KMS-11 (cell line): ENCODE results near the gene RGS21.

Source experiments
- H2AFZ ChIP-seq: fragments of 200-600 bp; sonication (generic); 2 replicates; pipeline ENCODE4 v1.6.1; 2016; ENCODE audit warnings: antibody characterized with exemption, mixed run types, low read depth
- H3K27ac ChIP-seq: fragments of 200-600 bp; sonication (generic); 2 replicates; pipeline ENCODE4 v1.6.1; 2016; ENCODE audit warnings: mild to moderate bottlenecking, mixed run types
- H3K27me3 ChIP-seq: fragments of 200-600 bp; sonication (generic); 2 replicates; pipeline ENCODE4 v1.6.1; 2017; ENCODE audit warnings: mild to moderate bottlenecking, low read depth, mixed run types, moderate library complexity; ENCODE audit not compliant: insufficient read depth
- H3K36me3 ChIP-seq: fragments of 200-600 bp; sonication (generic); 2 replicates; pipeline ENCODE4 v1.6.1; 2017; ENCODE audit warnings: mild to moderate bottlenecking, mixed run types; ENCODE audit not compliant: insufficient read depth
- H3K4me1 ChIP-seq: fragments of 200-600 bp; sonication (generic); 2 replicates; pipeline ENCODE4 v1.6.1; 2016; ENCODE audit warnings: mild to moderate bottlenecking, low read depth, mixed run types; ENCODE audit not compliant: poor library complexity, severe bottlenecking
- H3K4me2 ChIP-seq: fragments of 200-600 bp; sonication (generic); 2 replicates; pipeline ENCODE4 v1.7.0; 2016; ENCODE audit warnings: mild to moderate bottlenecking, mixed run types
- H3K4me3 ChIP-seq: fragments of 200-600 bp; sonication (generic); IDR thresholded peaks from 2 replicates; pipeline ENCODE4 v1.6.1; 2017; ENCODE audit warnings: low read depth, low read length, mixed read lengths; ENCODE audit not compliant: insufficient read depth
- H3K79me2 ChIP-seq: fragments of 200-600 bp; sonication (generic); 2 replicates; pipeline ENCODE4 v1.6.1; 2016; ENCODE audit warnings: low read depth, mixed run types; ENCODE audit not compliant: insufficient read depth
- H3K9ac ChIP-seq: fragments of 200-600 bp; sonication (generic); 2 replicates; pipeline ENCODE4 v1.6.1; 2016; ENCODE audit warnings: mild to moderate bottlenecking, mixed run types
- H4K20me1 ChIP-seq: fragments of 200-600 bp; sonication (generic); 2 replicates; pipeline ENCODE4 v1.6.1; 2016; ENCODE audit warnings: mild to moderate bottlenecking, mixed run types; ENCODE audit not compliant: insufficient read depth
- TF ChIP-seq, protein P1 (sequence below): fragments of 200-600 bp; sonication (generic); conservative IDR thresholded peaks from 2 replicates; pipeline ENCODE4 v1.6.1; 2017; ENCODE audit warnings: low read depth, mild to moderate bottlenecking, antibody characterized with exemption, low read length, moderate library complexity, mixed read lengths

RGS21 gene

DNA sequence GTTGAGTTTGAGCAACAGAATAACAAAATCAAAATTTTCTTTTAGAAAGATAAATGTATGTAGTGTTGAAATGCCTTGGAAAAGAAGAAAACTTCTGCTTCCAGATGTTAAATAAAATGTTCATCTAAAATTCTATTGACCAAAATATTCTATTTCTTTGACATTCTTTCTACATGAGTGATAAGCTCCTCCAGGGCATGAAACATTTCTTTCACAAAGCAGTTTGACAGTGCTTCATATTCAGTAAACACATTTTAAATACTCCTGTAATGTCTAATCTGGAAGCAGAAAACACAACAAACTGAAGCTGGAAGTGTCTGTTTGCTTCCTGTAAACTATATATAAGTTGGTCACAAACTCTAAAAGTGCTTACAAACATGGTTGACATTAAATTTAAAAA is 61.5 kb downstream of the RGS21 start:
- H3K4me3 ChIP-seq: no peak overlapping the region
- H3K79me2 ChIP-seq: no peaks in the 10 kb centered on the region
- H3K4me1 ChIP-seq: no peaks in the 10 kb centered on the region
- no peaks in the 10 kb centered on the region for H3K36me3 ChIP-seq
- no peak overlapping the region for H3K9ac ChIP-seq
- no peak overlapping the region for H2AFZ ChIP-seq
- TF ChIP-seq, protein P1, sequence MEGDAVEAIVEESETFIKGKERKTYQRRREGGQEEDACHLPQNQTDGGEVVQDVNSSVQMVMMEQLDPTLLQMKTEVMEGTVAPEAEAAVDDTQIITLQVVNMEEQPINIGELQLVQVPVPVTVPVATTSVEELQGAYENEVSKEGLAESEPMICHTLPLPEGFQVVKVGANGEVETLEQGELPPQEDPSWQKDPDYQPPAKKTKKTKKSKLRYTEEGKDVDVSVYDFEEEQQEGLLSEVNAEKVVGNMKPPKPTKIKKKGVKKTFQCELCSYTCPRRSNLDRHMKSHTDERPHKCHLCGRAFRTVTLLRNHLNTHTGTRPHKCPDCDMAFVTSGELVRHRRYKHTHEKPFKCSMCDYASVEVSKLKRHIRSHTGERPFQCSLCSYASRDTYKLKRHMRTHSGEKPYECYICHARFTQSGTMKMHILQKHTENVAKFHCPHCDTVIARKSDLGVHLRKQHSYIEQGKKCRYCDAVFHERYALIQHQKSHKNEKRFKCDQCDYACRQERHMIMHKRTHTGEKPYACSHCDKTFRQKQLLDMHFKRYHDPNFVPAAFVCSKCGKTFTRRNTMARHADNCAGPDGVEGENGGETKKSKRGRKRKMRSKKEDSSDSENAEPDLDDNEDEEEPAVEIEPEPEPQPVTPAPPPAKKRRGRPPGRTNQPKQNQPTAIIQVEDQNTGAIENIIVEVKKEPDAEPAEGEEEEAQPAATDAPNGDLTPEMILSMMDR: no peak
- H3K4me2 ChIP-seq: no peak overlapping the region
- H3K27me3 ChIP-seq: no peaks in the 10 kb centered on the region
- no peaks in the 10 kb centered on the region for H4K20me1 ChIP-seq
- no peak overlapping the region for H3K27ac ChIP-seq

DNA sequence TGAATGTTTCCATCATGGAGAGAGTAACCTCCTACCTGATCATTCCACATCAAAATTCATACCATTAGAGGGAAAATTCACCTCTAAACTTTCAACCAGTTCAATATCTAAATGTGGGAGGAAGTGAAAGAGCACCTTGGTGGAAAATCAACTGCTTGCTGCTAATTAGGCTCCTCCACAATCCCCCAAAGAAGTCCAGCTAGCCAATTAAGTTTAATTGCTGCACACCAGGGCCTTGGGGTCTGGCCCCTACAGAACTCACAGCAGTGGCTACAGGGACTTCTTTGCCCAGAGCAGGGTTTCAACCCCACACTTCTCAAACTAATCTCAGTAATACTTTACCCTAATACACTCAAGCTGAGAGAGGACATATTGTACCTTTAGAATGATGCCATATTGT is 62.1 kb downstream of the RGS21 start:
- no peaks in the 10 kb centered on the region for H3K36me3 ChIP-seq
- no peak overlapping the region for H3K4me3 ChIP-seq
- no peaks in the 10 kb centered on the region for H3K4me1 ChIP-seq
- no peak overlapping the region for H3K27ac ChIP-seq
- no peak overlapping the region for H3K4me2 ChIP-seq
- no peak overlapping the region for H2AFZ ChIP-seq
- no peaks in the 10 kb centered on the region for H3K79me2 ChIP-seq
- H4K20me1 ChIP-seq: no peaks in the 10 kb centered on the region
- H3K9ac ChIP-seq: no peak overlapping the region
- TF ChIP-seq, protein P1: no peak
- H3K27me3 ChIP-seq: no peaks in the 10 kb centered on the region

DNA sequence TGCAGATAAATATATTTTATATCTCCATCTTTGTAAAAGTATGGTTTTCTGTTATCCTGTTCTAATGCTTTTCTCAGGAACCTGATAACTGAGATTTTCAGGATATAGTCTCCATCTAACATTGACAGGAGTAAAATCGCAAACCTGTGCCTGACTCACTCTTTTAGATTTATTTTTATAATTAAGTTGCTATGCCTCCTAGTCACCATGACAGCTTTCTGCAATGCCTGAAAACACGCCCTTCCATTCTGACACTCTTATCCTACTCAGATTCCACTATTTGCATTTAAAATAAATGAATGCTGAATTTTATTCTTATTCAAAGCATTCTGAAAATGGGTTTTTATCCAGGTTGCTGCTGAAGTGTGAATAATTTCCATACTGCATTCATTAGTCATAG is 62.8 kb downstream of the RGS21 start:
- Histone ChIP-seq H3K79me2 (no peaks in the 10 kb centered on the region), H3K4me1 (no peaks in the 10 kb centered on the region), H4K20me1 (no peaks in the 10 kb centered on the region), H2AFZ (no peak overlapping the region), H3K36me3 (no peaks in the 10 kb centered on the region), H3K9ac (no peak overlapping the region), H3K4me3 (no peak overlapping the region), H3K4me2 (no peak overlapping the region), H3K27me3 (no peaks in the 10 kb centered on the region), H3K27ac (no peak overlapping the region)
- TF ChIP-seq, protein P1: no peak

DNA sequence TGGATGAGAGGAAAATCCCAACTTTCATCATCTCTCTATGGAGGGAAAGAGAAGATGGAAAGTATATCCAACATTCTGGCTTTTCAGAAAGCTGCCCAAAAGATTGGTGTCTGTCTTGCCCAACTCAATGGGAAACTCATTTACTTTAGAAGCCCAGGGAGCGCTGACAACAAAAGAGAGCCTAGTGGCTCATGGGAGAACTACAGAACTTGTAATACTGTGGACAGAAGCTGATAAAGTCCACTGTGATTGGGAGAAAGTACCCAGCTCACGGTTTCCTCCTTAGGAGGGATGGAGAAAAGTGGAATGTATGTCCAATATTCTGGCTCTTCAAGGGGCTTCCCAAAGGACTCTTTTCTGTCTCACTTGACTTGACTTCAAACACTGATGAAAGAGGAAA is 66.0 kb downstream of the RGS21 start:
- H3K9ac ChIP-seq: no peak overlapping the region
- no peaks in the 10 kb centered on the region for H3K27me3 ChIP-seq
- no peaks in the 10 kb centered on the region for H3K4me1 ChIP-seq
- H3K4me3 ChIP-seq: no peak overlapping the region
- H3K36me3 ChIP-seq: no peaks in the 10 kb centered on the region
- no peak overlapping the region for H3K4me2 ChIP-seq
- H2AFZ ChIP-seq: no peak overlapping the region
- TF ChIP-seq, protein P1: no peak
- no peaks in the 10 kb centered on the region for H4K20me1 ChIP-seq
- no peak overlapping the region for H3K27ac ChIP-seq
- no peaks in the 10 kb centered on the region for H3K79me2 ChIP-seq
